K562 (cell line): ENCODE results near the gene NALCN. TPM values are rescaled to one million over a fixed set of nuclear protein-coding genes. Genes with fewer than 3 reads are reported as not detected.

Experiments used
- ATAC-seq: fragments of 200-7000 bp; cut with Tn5 transposase; 3 replicates; pipeline ENCODE4 v1.9.1; 2020; ENCODE audit warnings: moderate library complexity
- BruUV-seq: library from RNA; stranded (reverse); fragments of 400-500 nt; replicated peaks from 2 replicates; lab custom pipeline; 2021; lab: Mats Ljungman, UMichigan
- CTCF ChIA-PET: fragments of 300-600 bp; formaldehyde crosslinking; extraction: SDS; loops from one replicate; lab custom pipeline; 2021; ENCODE audit warnings: low intra/inter-chr PET ratio; lab: Yijun Ruan, JAX
- POLR2A ChIA-PET: fragments of 300-600, 350-650 bp; sonication (Branson Sonifier 250); formaldehyde crosslinking; extraction: SDS; loops from one replicate; lab custom pipeline; 2021; ENCODE audit warnings: antibody characterized with exemption, inconsistent platforms; lab: Yijun Ruan, JAX
- DNase-seq, 4 experiments: peaks; one replicate each; pipeline versions ENCODE4 v3.0.0 to v3.0.0-alpha.2; 2011 to 2018; ENCODE audit warnings: low spot score in 3 of 4, mixed read lengths in 3 of 4; ENCODE audit errors: extremely low read depth in 1 of 4
- FAIRE-seq: peaks from 2 replicates; lab custom pipeline; 2011; peaks lifted over from hg19 to GRCh38; lab: Jason Lieb, UNC
- H2AFZ ChIP-seq: 2 replicates; pipeline ENCODE4 v1.6.0; 2011; ENCODE audit warnings: low read depth, low read length, control low read depth, inconsistent platforms
- H3K27ac ChIP-seq: fragments of 200-600 bp; 3 replicates; pipeline ENCODE4 v1.8.0; 2011; ENCODE audit warnings: low read depth, mild to moderate bottlenecking, control low read depth, inconsistent platforms, low read length, moderate library complexity, mixed read lengths; ENCODE audit errors: extremely low read depth
- H3K27me3 ChIP-seq, 2 experiments: fragments of 300-600 bp in 1 of 2; 2 replicates in 1 of 2; 3 replicates in 1 of 2; pipeline versions ENCODE4 v1.6.0 to v1.8.0; 2011; ENCODE audit warnings: inconsistent platforms in 2 of 2, low read length in 2 of 2, mild to moderate bottlenecking in 1 of 2, mixed read lengths in 1 of 2, moderate library complexity in 1 of 2; ENCODE audit not compliant: control insufficient read depth in 2 of 2, insufficient read depth in 2 of 2
- H3K36me3 ChIP-seq: fragments of 300-600 bp; 3 replicates; pipeline ENCODE4 v1.8.0; 2011; ENCODE audit warnings: mild to moderate bottlenecking, low read length, inconsistent platforms; ENCODE audit not compliant: control insufficient read depth, insufficient read depth
- H3K4me1 ChIP-seq, 2 experiments: fragments of 200-600 bp in 1 of 2; replicated peaks in 1 of 2; 2 replicates in 1 of 2; 3 replicates in 1 of 2; pipeline versions ENCODE4 v1.5.1 to v1.8.0; 2011; ENCODE audit warnings: inconsistent platforms in 2 of 2, low read length in 2 of 2, mild to moderate bottlenecking in 1 of 2, mixed read lengths in 1 of 2, moderate library complexity in 1 of 2; ENCODE audit not compliant: control insufficient read depth in 2 of 2, insufficient read depth in 2 of 2
- H3K4me2 ChIP-seq: 2 replicates; pipeline ENCODE4 v1.6.1; 2011; ENCODE audit warnings: low read length, control low read depth, inconsistent platforms, mixed read lengths; ENCODE audit not compliant: insufficient read depth
- H3K4me3 ChIP-seq: fragments of 200-600 bp; sonication (generic), shearing (Covaris generic); 2 replicates; pipeline ENCODE4 v1.5.1; 2016; ENCODE audit warnings: control low read depth, inconsistent platforms
- H3K79me2 ChIP-seq: fragments of 200-600 bp; 3 replicates; pipeline ENCODE4 v1.8.0; 2011; ENCODE audit warnings: low read length, inconsistent platforms; ENCODE audit not compliant: control insufficient read depth, insufficient read depth
- H3K9ac ChIP-seq, 2 experiments: 2 replicates each; pipeline versions ENCODE4 v1.6.0 to v1.6.1; 2011; ENCODE audit warnings: low read depth in 2 of 2, low read length in 2 of 2, control low read depth in 1 of 2, inconsistent platforms in 1 of 2, mild to moderate bottlenecking in 1 of 2, mixed read lengths in 1 of 2; ENCODE audit not compliant: insufficient read depth in 1 of 2
- H3K9me1 ChIP-seq: one replicate; pipeline ENCODE4 v1.6.0; 2011; ENCODE audit warnings: inconsistent platforms, mild to moderate bottlenecking, low read length, moderate library complexity; ENCODE audit not compliant: control insufficient read depth, insufficient read depth
- H3K9me3 ChIP-seq: replicated peaks from 2 replicates; pipeline ENCODE4 v1.5.1; 2011; ENCODE audit warnings: low read depth, low read length, inconsistent platforms; ENCODE audit not compliant: control insufficient read depth, insufficient read depth
- H4K20me1 ChIP-seq: replicated peaks from 2 replicates; pipeline ENCODE4 v1.6.1; 2011; ENCODE audit warnings: low read length, inconsistent platforms, mixed read lengths; ENCODE audit not compliant: control insufficient read depth, insufficient read depth
- ARID4B ChIP-seq: sonication (generic); formaldehyde crosslinking; IDR thresholded peaks from 2 replicates; pipeline ENCODE4 v1.8.0; 2022; ENCODE audit warnings: mild to moderate bottlenecking, missing genetic modification reagents
- BRD9 ChIP-seq: fragments of 450-650 bp; IDR thresholded peaks from 2 replicates; pipeline ENCODE4 v1.6.1; 2018; ENCODE audit warnings: low read depth; ENCODE audit not compliant: partially characterized antibody
- HNRNPH1 ChIP-seq: fragments of 200-400 bp; formaldehyde crosslinking; optimal IDR thresholded peaks from 2 replicates; pipeline ENCODE3; 2017; ENCODE audit warnings: low read depth, mild to moderate bottlenecking, low read length, moderate library complexity
- HNRNPL ChIP-seq: fragments of 200-400 bp; formaldehyde crosslinking; IDR thresholded peaks from 2 replicates; pipeline ENCODE4 v1.6.1; 2017; ENCODE audit warnings: low read depth, mild to moderate bottlenecking, low read length
- LCOR ChIP-seq: sonication (generic); formaldehyde crosslinking; IDR thresholded peaks from 2 replicates; pipeline ENCODE4 v1.8.0; 2022; ENCODE audit warnings: mild to moderate bottlenecking, missing genetic modification reagents
- MTF1 ChIP-seq: fragments of 250-450 bp; sonication (Bioruptor Pico); IDR thresholded peaks from 2 replicates; pipeline ENCODE4 v1.9.0; 2021; ENCODE audit warnings: moderate library complexity, mild to moderate bottlenecking, inconsistent platforms, borderline replicate concordance
- PHF21A ChIP-seq: fragments of 450-650 bp; IDR thresholded peaks from 2 replicates; pipeline ENCODE4 v1.6.1; 2017; ENCODE audit warnings: low read depth, borderline replicate concordance
- PTBP1 ChIP-seq: fragments of 200-400 bp; formaldehyde crosslinking; IDR thresholded peaks from 2 replicates; pipeline ENCODE4 v1.6.1; 2017; ENCODE audit warnings: low read depth, low read length
- PYGO2 ChIP-seq: fragments of 450-650 bp; IDR thresholded peaks from 2 replicates; pipeline ENCODE4 v1.6.1; 2016; ENCODE audit warnings: mild to moderate bottlenecking, missing genetic modification characterization, moderate library complexity, missing compliant biosample characterization
- RUNX1 ChIP-seq: sonication (generic); IDR thresholded peaks from 2 replicates; pipeline ENCODE4 v1.6.1; 2016; ENCODE audit warnings: antibody characterized with exemption, low read depth
- SETDB1 ChIP-seq: IDR thresholded peaks from one replicate; pipeline ENCODE4 v1.6.1; 2012; ENCODE audit warnings: low read length, control low read depth, inconsistent platforms
- SLC30A9 ChIP-seq: fragments of 250-450 bp; sonication (Bioruptor Pico); IDR thresholded peaks from 2 replicates; pipeline ENCODE4 v1.8.0; 2022; ENCODE audit warnings: mild to moderate bottlenecking, moderate library complexity
- SRSF7 ChIP-seq: fragments of 200-400 bp; formaldehyde crosslinking; optimal IDR thresholded peaks from 2 replicates; pipeline ENCODE3; 2017; ENCODE audit warnings: mild to moderate bottlenecking, low read depth, low read length
- TRIM28 ChIP-seq: fragments of 450-650 bp; IDR thresholded peaks from 2 replicates; pipeline ENCODE4 v1.6.1; 2017
- ZNF384 ChIP-seq: IDR thresholded peaks from 2 replicates; pipeline ENCODE4 v1.6.1; 2012; ENCODE audit warnings: low read depth, low read length, improper control_type of control experiment
- WGBS: fragments of 100-300 bp; shearing (Covaris generic); methylation state at CpG from one replicate; pipeline ENCODE4 v1.1.6; 2016; ENCODE audit warnings: low coverage, mixed read lengths; ENCODE audit not compliant: insufficient coverage; ENCODE audit errors: missing lambda C conversion rate; 5-methylcytosine and 5-hydroxymethylcytosine counted together
- in situ Hi-C: fragments of 300-500 bp; cut with MboI; formaldehyde crosslinking; loops from 4 replicates; pipeline ENCODE4 v1.15.0; 2018; ENCODE audit warnings: inconsistent platforms, mixed read lengths
- intact Hi-C: fragments of 100-400 bp; cut with micrococcal nuclease; formaldehyde crosslinking; loops from 2 replicates; pipeline ENCODE4 v1.14.2; 2022
- polyA plus RNA-seq, 8 experiments: library from polyadenylated mRNA; depleted of rRNA in 4 of 8; stranded (reverse) in 5 of 8; unstranded in 3 of 8; fragments of >200 nt; fragmentation: Nextera tagmentation in 2 of 8; fragmentation: Illumina TruSeq in 1 of 8; extraction: Ambion mirVana in 2 of 8; extraction: Trizol in 1 of 8; gene quantifications; 2 replicates each; pipeline versions ENCODE4 v1.2.1 to v1.2.3, GENCODE V29; 2011 to 2014; ENCODE audit warnings: inconsistent platforms in 1 of 8, missing spikeins in 1 of 8
- total RNA-seq, 7 experiments: library from RNA; depleted of rRNA in 6 of 7; stranded (reverse); fragments of >200 nt in 6 of 7; fragmentation: Illumina TruSeq in 2 of 7; extraction: Trizol in 2 of 7; gene quantifications; 2 replicates each; pipeline versions ENCODE4 v1.2.1 to v1.2.3, GENCODE V29; 2011 to 2021; ENCODE audit warnings: low replicate concordance in 1 of 7

Gene NALCN
- total and polyA plus RNA-seq, 9 of the 15 experiments (the other 6 are each of a cell fraction or from before 2014, with no cell fraction given), result not detected

- no peak for TF ChIP-seq SETDB1
These were observed 213.7 kb downstream of the NALCN start (continued) for GRCh38 chr13:101202590-101202989.

DNA sequence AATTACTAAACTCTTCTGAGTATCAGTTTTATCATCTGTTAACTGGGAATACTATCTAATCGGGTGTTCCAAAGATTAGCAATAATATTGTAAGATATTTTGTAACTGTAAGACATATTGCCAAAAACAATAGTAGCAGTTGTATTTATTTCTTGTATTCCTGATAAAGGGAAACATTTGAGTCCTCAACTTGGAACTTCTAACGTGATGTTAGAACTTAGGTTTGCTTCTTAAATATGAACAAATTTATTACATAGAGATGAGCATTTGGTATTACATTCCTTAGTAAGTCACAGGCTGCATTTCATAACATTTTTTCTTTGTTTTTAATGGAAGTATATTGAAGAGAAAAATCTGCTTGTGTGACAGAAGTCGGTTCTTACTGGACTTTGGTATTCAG, 225.3 kb downstream of the NALCN start:
- Histone ChIP-seq H3K36me3 (no peaks in the 10 kb centered on the region), H3K9me1 (no peaks in the 10 kb centered on the region), H3K9me3 (no peaks in the 10 kb centered on the region), H4K20me1 (no peaks in the 10 kb centered on the region), H3K4me3 (no peak overlapping the region), H3K27ac (no peak overlapping the region), H3K27me3 (no peaks in the 10 kb centered on the region), H3K4me1 (no peaks in the 10 kb centered on the region), H2AFZ (no peak overlapping the region), H3K79me2 (no peaks in the 10 kb centered on the region), H3K9ac (no peak overlapping the region), H3K4me2 (no peak overlapping the region)
- intact Hi-C loops (no loop called here), in situ Hi-C loops (no loop called here)
- ATAC-seq (no peak), FAIRE-seq (no peak), DNase-seq (no peak)
- ChIA-PET CTCF (no interaction called here), POLR2A (no interaction called here)
- BruUV-seq, result no TSS peak
- WGBS, result 3% methylated on average over 3 of the region's 3 CpGs
- TF ChIP-seq ARID4B, result no peak
- no peak for TF ChIP-seq LCOR
- no peak for TF ChIP-seq RUNX1
- TF ChIP-seq PTBP1, result no peak
- no peak for TF ChIP-seq PYGO2 (tag)
- no peak for TF ChIP-seq HNRNPH1
- no peak for TF ChIP-seq BRD9
- no peak for TF ChIP-seq SRSF7
- TF ChIP-seq PHF21A, result no peak
- TF ChIP-seq MTF1, result no peak
- no peak for TF ChIP-seq ZNF384
- no peak for TF ChIP-seq TRIM28
- no peak for TF ChIP-seq HNRNPL
- no peak for TF ChIP-seq SLC30A9 (CRISPR knock-in tag)
